Measurements from ENCODE around the gene VPS13C.
A peak's percentile ranks its signal among the peaks of the same experiment; 100 is the strongest.
"Not testable (repeated sequence)": the region's sequence is repeated elsewhere in the genome, so short reads cannot be mapped to it uniquely, and the experiment has no call there.

Gene VPS13C

DNA sequence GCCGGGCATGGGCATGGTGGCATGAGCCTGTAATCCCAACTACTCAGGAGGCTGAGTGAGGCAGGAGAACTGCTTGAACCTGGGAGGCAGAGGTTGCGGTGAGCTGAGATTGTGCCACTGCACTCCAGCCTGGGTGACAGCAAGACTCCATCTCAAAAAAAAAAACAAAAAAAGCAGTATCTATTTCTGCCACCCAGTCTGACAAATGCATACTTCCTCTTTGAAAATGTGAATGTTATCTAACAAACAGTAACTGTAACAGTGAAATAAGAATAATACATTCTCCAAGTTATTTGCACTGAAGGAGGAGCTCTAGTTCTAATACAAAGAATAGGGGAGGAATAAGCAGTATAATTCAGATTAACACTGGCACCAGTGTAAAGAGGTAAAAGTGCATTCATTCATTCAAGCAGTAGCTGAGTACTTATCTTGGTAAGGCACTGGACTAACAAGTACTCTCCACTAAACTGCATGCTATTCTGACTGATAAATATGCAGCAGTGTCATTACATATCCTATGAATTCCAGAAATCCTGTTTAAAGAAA, 12.9 kb downstream of the VPS13C start:
- peaks cover 0 to 7% (median 0%) of the 10 kb centered on the region in 5 donors for H3K4me1 ChIP-seq (ENCODE audit: control insufficient read depth in 5 of 5, insufficient read depth in 5 of 5, low read length in 5 of 5)
- H3K4me3 ChIP-seq (ENCODE audit: low read depth in 1 of 5, low read length in 5 of 5): no peak overlapping the region
- no peaks in the 10 kb centered on the region for H3K27me3 ChIP-seq (ENCODE audit: control insufficient read depth in 5 of 5, insufficient read depth in 4 of 5, low read length in 5 of 5)
- H3K9ac ChIP-seq (ENCODE audit: low read length in 5 of 5): no peak overlapping the region
- no peak overlapping the region for H3K27ac ChIP-seq (ENCODE audit: low read depth, low read length)
- H3K9me3 ChIP-seq (ENCODE audit: control insufficient read depth in 5 of 5, low read length in 5 of 5): no peaks in the 10 kb centered on the region
- peaks cover 0 to 7% (median 0%) of the 10 kb centered on the region in 5 donors for H3K36me3 ChIP-seq (ENCODE audit: control insufficient read depth in 5 of 5, insufficient read depth in 5 of 5, low read length in 5 of 5)

DNA sequence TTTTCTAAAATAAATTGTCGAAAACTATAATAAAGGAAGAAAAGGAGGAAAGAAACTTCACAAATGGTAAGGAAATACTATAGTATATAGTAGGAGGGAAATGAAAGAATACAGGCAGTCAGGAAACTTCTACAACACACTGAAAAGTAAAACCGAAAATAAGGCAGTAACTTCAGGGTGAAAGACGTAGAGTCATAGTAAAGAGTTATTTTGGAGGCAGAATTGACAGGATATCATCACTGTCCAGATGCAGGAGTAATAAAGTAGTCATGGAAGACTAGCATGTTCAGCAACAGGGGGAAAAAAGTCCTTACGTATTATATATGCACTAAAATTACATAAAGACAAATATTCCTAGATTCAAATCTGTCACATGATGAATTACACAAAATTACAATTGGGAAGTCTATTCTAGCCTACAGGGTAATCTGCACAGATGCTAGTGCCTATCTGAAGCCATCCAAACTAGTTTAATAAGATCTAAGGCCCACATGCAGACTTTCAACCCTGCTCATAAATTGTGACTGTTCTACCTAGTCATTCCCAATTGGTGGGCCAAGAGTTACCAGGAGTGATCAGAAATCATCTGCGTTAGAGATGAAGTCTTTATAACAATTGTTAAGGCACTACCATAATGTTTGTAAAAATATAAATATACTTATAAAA, 14.0 kb downstream of the VPS13C start:
- no peaks in the 10 kb centered on the region for H3K9me3 ChIP-seq (ENCODE audit: control insufficient read depth in 5 of 5, low read length in 5 of 5)
- H3K9ac ChIP-seq (ENCODE audit: low read length in 5 of 5): peak overlapping the region in 1 of 5 donors; percentile 51
- peak overlapping the region in 1 of 5 donors; percentile 29 for H3K4me3 ChIP-seq (ENCODE audit: low read depth in 1 of 5, low read length in 5 of 5)
- no peak overlapping the region for H3K27ac ChIP-seq (ENCODE audit: low read depth, low read length)
- H3K36me3 ChIP-seq (ENCODE audit: control insufficient read depth in 5 of 5, insufficient read depth in 5 of 5, low read length in 5 of 5): peaks cover 0 to 9% (median 0%) of the 10 kb centered on the region in 5 donors
- H3K27me3 ChIP-seq (ENCODE audit: control insufficient read depth in 5 of 5, insufficient read depth in 4 of 5, low read length in 5 of 5): no peaks in the 10 kb centered on the region
- peaks cover 0 to 4% (median 0%) of the 10 kb centered on the region in 5 donors for H3K4me1 ChIP-seq (ENCODE audit: control insufficient read depth in 5 of 5, insufficient read depth in 5 of 5, low read length in 5 of 5)

DNA sequence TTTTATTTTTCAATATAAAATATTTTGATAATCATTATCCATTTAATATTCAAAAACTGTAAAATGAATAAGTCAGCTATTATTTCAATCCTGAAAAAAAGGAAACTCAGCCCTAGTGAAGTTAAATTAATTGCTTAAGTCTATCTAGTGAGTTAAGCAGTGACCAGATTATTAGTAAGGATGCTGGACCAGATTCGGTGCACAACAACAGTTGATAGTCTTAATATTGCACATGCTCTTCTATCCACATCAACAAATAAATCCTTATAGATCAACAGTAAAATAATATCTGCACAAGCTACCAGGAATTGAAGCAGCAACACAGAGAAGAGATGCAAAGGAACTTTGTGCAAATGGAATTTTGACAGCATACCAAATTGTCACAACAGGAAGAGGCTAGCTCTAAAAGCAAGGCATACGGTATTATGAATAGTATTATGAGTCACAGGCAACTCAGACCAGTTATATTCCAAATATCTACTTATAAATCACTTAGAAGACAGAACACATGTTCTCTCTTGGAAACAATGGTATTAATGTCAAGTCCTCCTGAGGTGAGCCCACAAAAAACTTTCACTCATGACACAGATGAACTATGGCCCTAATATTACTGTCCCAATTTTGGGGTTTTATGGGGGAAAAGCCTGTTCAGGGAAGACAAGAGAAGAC, 24.9 kb downstream of the VPS13C start:
- Histone ChIP-seq H3K27ac (ENCODE audit: low read depth, low read length) (no peak overlapping the region), H3K4me1 (ENCODE audit: control insufficient read depth in 5 of 5, insufficient read depth in 5 of 5, low read length in 5 of 5) (no peaks in the 10 kb centered on the region), H3K9ac (ENCODE audit: low read length in 5 of 5) (no peak overlapping the region), H3K27me3 (ENCODE audit: control insufficient read depth in 5 of 5, insufficient read depth in 4 of 5, low read length in 5 of 5) (no peaks in the 10 kb centered on the region), H3K36me3 (ENCODE audit: control insufficient read depth in 5 of 5, insufficient read depth in 5 of 5, low read length in 5 of 5) (peaks cover 0 to 26% (median 6%) of the 10 kb centered on the region in 5 donors), H3K4me3 (ENCODE audit: low read depth in 1 of 5, low read length in 5 of 5) (no peak overlapping the region), H3K9me3 (ENCODE audit: control insufficient read depth in 5 of 5, low read length in 5 of 5) (no peaks in the 10 kb centered on the region)

DNA sequence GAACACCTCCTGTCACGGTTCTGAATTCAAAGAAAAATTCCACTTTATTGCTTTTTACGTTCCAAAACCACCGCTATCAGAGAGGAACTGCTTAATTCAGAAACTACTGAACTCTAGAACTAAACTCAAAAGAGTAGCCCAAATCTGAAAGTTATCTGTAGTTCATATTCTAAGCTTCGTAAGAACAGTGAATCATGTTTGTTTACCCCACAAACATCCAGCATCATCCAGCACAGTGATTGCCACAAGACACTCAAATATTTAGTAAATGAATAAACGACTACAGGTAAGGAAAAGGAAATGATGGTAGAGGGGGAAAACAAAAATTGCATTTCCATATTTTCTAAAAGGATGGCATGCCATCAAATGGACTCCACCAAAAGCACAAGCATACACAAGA, 32.3 kb downstream of the VPS13C start:
- no peak overlapping the region for H3K9ac ChIP-seq (ENCODE audit: low read length in 5 of 5)
- H3K27ac ChIP-seq (ENCODE audit: low read depth, low read length): no peak overlapping the region
- no peaks in the 10 kb centered on the region for H3K4me1 ChIP-seq (ENCODE audit: control insufficient read depth in 5 of 5, insufficient read depth in 5 of 5, low read length in 5 of 5)
- no peaks in the 10 kb centered on the region for H3K9me3 ChIP-seq (ENCODE audit: control insufficient read depth in 5 of 5, low read length in 5 of 5)
- peaks cover 0 to 38% (median 12%) of the 10 kb centered on the region in 5 donors for H3K36me3 ChIP-seq (ENCODE audit: control insufficient read depth in 5 of 5, insufficient read depth in 5 of 5, low read length in 5 of 5)
- no peak overlapping the region for H3K4me3 ChIP-seq (ENCODE audit: low read depth in 1 of 5, low read length in 5 of 5)
- H3K27me3 ChIP-seq (ENCODE audit: control insufficient read depth in 5 of 5, insufficient read depth in 4 of 5, low read length in 5 of 5): no peaks in the 10 kb centered on the region

DNA sequence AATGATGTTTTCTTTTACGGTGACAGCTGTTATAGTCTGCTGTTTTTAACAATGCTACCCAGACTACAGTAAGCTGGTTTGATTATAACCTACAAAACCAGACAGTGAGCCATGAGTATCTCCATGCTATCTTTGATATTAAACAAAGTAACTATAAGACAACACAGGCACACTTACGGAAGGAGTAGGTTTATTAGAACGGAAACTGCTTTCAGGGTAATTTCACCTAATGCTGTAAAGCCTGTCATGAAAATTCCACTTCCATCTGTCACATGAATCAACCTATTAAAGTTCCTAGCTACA, 33.0 kb downstream of the VPS13C start:
- no peaks in the 10 kb centered on the region for H3K9me3 ChIP-seq (ENCODE audit: control insufficient read depth in 5 of 5, low read length in 5 of 5)
- no peaks in the 10 kb centered on the region for H3K4me1 ChIP-seq (ENCODE audit: control insufficient read depth in 5 of 5, insufficient read depth in 5 of 5, low read length in 5 of 5)
- peaks cover 3 to 41% (median 12%) of the 10 kb centered on the region in 5 donors for H3K36me3 ChIP-seq (ENCODE audit: control insufficient read depth in 5 of 5, insufficient read depth in 5 of 5, low read length in 5 of 5)
- H3K9ac ChIP-seq (ENCODE audit: low read length in 5 of 5): no peak overlapping the region
- H3K4me3 ChIP-seq (ENCODE audit: low read depth in 1 of 5, low read length in 5 of 5): no peak overlapping the region
- H3K27me3 ChIP-seq (ENCODE audit: control insufficient read depth in 5 of 5, insufficient read depth in 4 of 5, low read length in 5 of 5): no peaks in the 10 kb centered on the region
- no peak overlapping the region for H3K27ac ChIP-seq (ENCODE audit: low read depth, low read length)

DNA sequence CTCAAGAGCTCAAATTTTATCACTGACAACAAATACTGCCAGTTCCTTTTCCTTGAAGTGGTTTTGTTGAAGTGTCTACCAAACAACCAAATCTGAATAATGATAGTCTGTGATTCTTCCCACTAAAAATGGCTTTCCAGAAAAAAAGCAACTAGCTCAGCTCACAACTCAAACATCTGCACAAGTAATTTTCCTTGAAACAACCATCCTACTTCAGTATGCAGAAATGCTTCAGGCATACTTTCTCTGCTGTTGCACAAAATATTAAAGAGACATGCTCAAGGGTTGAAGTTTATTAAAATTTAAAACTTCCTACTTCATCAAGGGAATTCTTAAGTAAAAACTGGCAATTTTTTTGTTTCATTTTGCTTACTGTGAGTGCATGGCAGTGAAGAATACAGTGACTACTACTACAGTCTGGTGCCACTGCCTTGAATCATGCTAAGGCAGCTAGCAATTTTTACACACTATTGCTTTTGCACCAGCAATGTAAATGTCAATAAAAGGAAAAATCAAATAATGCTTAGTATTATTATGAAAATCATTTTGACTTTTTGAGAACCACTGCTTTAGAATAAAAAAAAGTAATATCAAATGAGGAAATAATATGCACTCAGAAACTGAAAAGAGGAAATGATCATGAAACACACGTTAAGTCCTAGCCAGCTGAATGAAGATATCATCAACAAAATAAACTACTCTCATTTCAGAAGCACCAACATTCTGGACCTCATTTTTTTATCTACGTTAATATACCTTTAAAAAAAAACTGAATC, 33.6 kb downstream of the VPS13C start:
- Histone ChIP-seq H3K9me3 (ENCODE audit: control insufficient read depth in 5 of 5, low read length in 5 of 5) (no peaks in the 10 kb centered on the region), H3K27me3 (ENCODE audit: control insufficient read depth in 5 of 5, insufficient read depth in 4 of 5, low read length in 5 of 5) (no peaks in the 10 kb centered on the region), H3K9ac (ENCODE audit: low read length in 5 of 5) (no peak overlapping the region), H3K27ac (ENCODE audit: low read depth, low read length) (no peak overlapping the region), H3K4me3 (ENCODE audit: low read depth in 1 of 5, low read length in 5 of 5) (no peak overlapping the region), H3K36me3 (ENCODE audit: control insufficient read depth in 5 of 5, insufficient read depth in 5 of 5, low read length in 5 of 5) (peaks cover 3 to 45% (median 14%) of the 10 kb centered on the region in 5 donors), H3K4me1 (ENCODE audit: control insufficient read depth in 5 of 5, insufficient read depth in 5 of 5, low read length in 5 of 5) (no peaks in the 10 kb centered on the region)

DNA sequence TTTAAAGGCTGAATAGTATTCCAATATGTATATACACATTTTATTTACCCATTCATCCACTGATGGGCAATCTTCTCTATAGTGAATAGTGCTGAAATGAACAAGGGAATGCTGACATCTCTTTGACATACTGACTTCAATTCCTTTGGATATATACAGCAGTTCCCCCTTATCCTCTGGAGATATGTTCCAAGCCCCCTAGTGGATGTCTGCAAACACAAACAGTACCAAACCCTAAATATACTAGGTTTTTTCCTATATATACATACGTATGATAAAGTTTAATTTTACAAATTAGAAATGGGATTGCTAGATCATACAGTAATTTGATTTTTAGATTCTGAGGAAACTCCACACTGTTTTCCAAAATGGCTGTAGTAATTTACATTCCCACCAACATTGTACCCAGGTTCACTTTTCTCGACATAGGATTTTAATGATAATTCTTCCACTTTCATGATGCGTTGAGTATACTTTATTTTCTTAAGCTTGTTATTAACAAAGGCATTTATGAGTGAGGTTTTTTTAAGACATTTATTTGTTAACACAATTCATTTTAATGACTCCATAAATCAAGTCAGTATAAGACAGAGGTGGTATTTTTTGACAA, 38.2 kb downstream of the VPS13C start:
- Histone ChIP-seq H3K9me3 (ENCODE audit: control insufficient read depth in 5 of 5, low read length in 5 of 5) (no peaks in the 10 kb centered on the region), H3K27me3 (ENCODE audit: control insufficient read depth in 5 of 5, insufficient read depth in 4 of 5, low read length in 5 of 5) (no peaks in the 10 kb centered on the region), H3K27ac (ENCODE audit: low read depth, low read length) (no peak overlapping the region), H3K36me3 (ENCODE audit: control insufficient read depth in 5 of 5, insufficient read depth in 5 of 5, low read length in 5 of 5) (peaks cover 2 to 31% (median 9%) of the 10 kb centered on the region in 5 donors), H3K9ac (ENCODE audit: low read length in 5 of 5) (no peak overlapping the region), H3K4me3 (ENCODE audit: low read depth in 1 of 5, low read length in 5 of 5) (no peak overlapping the region), H3K4me1 (ENCODE audit: control insufficient read depth in 5 of 5, insufficient read depth in 5 of 5, low read length in 5 of 5) (no peaks in the 10 kb centered on the region)

DNA sequence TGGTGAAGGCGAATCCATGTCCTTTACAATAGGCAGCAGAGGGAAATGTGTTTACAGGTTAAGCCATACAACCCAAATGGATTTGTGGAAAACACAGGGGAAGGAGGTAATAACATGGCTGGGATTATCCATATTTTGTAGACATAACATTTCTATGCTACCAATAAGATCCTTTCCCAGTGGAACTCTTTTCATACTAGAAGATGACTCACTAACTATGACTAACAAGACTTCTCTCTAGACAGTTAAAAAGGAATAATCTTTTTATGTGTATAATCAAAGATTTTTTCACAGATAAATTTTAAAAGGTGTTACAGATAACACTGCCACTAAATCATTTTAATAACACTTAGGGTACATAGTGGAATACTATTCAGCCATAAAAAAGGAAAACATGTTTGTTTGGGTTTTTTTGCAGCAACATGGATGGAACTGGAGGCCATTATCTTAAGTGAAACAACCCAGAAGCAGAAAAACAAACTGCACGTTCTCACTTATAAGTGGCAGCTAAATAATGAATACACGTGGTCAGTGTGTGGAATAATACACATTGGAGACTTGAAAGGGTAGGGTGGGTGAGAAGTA, 39.6 kb downstream of the VPS13C start:
- H3K27me3 ChIP-seq (ENCODE audit: control insufficient read depth in 5 of 5, insufficient read depth in 4 of 5, low read length in 5 of 5): no peaks in the 10 kb centered on the region
- H3K9me3 ChIP-seq (ENCODE audit: control insufficient read depth in 5 of 5, low read length in 5 of 5): no peaks in the 10 kb centered on the region
- no peak overlapping the region for H3K27ac ChIP-seq (ENCODE audit: low read depth, low read length)

DNA sequence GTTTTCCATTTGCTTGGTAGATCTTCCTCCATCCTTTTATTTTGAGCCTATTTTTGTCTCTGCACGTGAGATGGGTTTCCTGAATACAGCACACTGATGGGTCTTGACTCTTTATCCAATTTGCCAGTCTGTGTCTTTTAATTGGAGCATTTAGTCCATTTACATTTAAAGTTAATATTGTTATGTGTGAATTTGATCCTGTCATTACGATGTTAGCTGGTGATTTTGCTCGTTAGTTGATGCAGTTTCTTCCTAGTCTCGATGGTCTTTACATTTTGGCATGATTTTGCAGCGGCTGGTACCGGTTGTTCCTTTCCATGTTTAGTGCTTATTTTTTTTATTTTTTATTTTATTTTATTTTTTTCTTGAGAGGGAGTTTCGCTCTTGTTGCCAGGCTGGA, 54.9 kb downstream of the VPS13C start:
- H3K36me3 ChIP-seq (ENCODE audit: control insufficient read depth in 5 of 5, insufficient read depth in 5 of 5, low read length in 5 of 5): peaks cover 11 to 22% (median 18%) of the 10 kb centered on the region in 5 donors
- H3K4me3 ChIP-seq (ENCODE audit: low read depth in 1 of 5, low read length in 5 of 5): not testable (repeated sequence)

More for the DNA sequence above, 39.6 kb downstream of the VPS13C start:
- no peak overlapping the region for H3K4me3 ChIP-seq (ENCODE audit: low read depth in 1 of 5, low read length in 5 of 5)
- H3K36me3 ChIP-seq (ENCODE audit: control insufficient read depth in 5 of 5, insufficient read depth in 5 of 5, low read length in 5 of 5): peaks cover 2 to 31% (median 9%) of the 10 kb centered on the region in 5 donors
- H3K9ac ChIP-seq (ENCODE audit: low read length in 5 of 5): no peak overlapping the region
- H3K4me1 ChIP-seq (ENCODE audit: control insufficient read depth in 5 of 5, insufficient read depth in 5 of 5, low read length in 5 of 5): no peaks in the 10 kb centered on the region

More for the DNA sequence above, 54.9 kb downstream of the VPS13C start:
- H3K4me1 ChIP-seq (ENCODE audit: control insufficient read depth in 5 of 5, insufficient read depth in 5 of 5, low read length in 5 of 5); H3K27me3 ChIP-seq (ENCODE audit: control insufficient read depth in 5 of 5, insufficient read depth in 4 of 5, low read length in 5 of 5); H3K9me3 ChIP-seq (ENCODE audit: control insufficient read depth in 5 of 5, low read length in 5 of 5); H3K9ac ChIP-seq (ENCODE audit: low read length in 5 of 5); H3K27ac ChIP-seq (ENCODE audit: low read depth, low read length): not testable (repeated sequence)
